WTC11 (cell line): ENCODE measurements around the gene ABI3. TPM values are rescaled to one million over a fixed set of nuclear protein-coding genes. Genes with fewer than 3 reads are reported as not detected.

Experiments
- ATAC-seq: fragments of 200-7000 bp; cut with Tn5 transposase; 2 replicates; pipeline ENCODE4 v1.10.0; 2021; ENCODE audit warnings: mild to moderate bottlenecking, moderate library complexity
- CTCF ChIA-PET: fragments of 300-600 bp; sonication (Branson Sonifier 250); formaldehyde crosslinking; loops from one replicate; lab custom pipeline; 2021; ENCODE audit warnings: antibody characterized with exemption; lab: Charles Lee
- POLR2A ChIA-PET: fragments of 350-600 bp; sonication (Branson Sonifier 250); formaldehyde crosslinking; loops from one replicate; lab custom pipeline; 2021; ENCODE audit warnings: antibody characterized with exemption; lab: Charles Lee
- DNase-seq: peaks from one replicate; pipeline ENCODE4 v3.0.0; 2021; ENCODE audit warnings: low spot score
- H3K27ac Mint-ChIP-seq: 2 replicates; pipeline ENCODE4 v1.8.0; 2021; ENCODE audit warnings: mixed read lengths
- H3K27me3 Mint-ChIP-seq: 2 replicates; pipeline ENCODE4 v1.8.0; 2021; ENCODE audit warnings: low read depth, mild to moderate bottlenecking, moderate library complexity, mixed read lengths
- H3K36me3 Mint-ChIP-seq: 2 replicates; pipeline ENCODE4 v1.8.0; 2021; ENCODE audit warnings: mixed read lengths
- H3K4me1 Mint-ChIP-seq: 2 replicates; pipeline ENCODE4 v1.8.0; 2022; ENCODE audit warnings: mixed read lengths
- H3K4me3 Mint-ChIP-seq: 2 replicates; pipeline ENCODE4 v1.8.0; 2021; ENCODE audit warnings: mild to moderate bottlenecking, moderate library complexity, mixed read lengths
- H3K9me3 Mint-ChIP-seq: 2 replicates; pipeline ENCODE4 v1.8.0; 2021; ENCODE audit warnings: mixed read lengths
- CREB1 ChIP-seq: sonication (generic); formaldehyde crosslinking; IDR thresholded peaks from 2 replicates; pipeline ENCODE4 v1.8.0; 2023; ENCODE audit warnings: mild to moderate bottlenecking, missing genetic modification reagents
- IRF2 ChIP-seq: sonication (generic); formaldehyde crosslinking; IDR thresholded peaks from 2 replicates; pipeline ENCODE4 v1.8.0; 2022; ENCODE audit warnings: low read depth, missing genetic modification reagents, borderline replicate concordance
- MYBL2 ChIP-seq: sonication (generic); formaldehyde crosslinking; IDR thresholded peaks from 2 replicates; pipeline ENCODE4 v1.8.1; 2023; ENCODE audit warnings: mild to moderate bottlenecking, moderate library complexity, missing genetic modification reagents
- NFATC4 ChIP-seq: fragments of 250-450 bp; sonication (Bioruptor Pico); IDR thresholded peaks from 2 replicates; pipeline ENCODE4 v1.9.0; 2021; ENCODE audit warnings: mild to moderate bottlenecking
- NR2C2 ChIP-seq: sonication (generic); formaldehyde crosslinking; IDR thresholded peaks from 2 replicates; pipeline ENCODE4 v1.8.0; 2022; ENCODE audit warnings: mild to moderate bottlenecking, missing genetic modification reagents
- TEAD1 ChIP-seq: sonication (generic); formaldehyde crosslinking; IDR thresholded peaks from 2 replicates; pipeline ENCODE4 v1.8.0; 2022; ENCODE audit warnings: mild to moderate bottlenecking, missing genetic modification reagents
- ZNF317 ChIP-seq: sonication (generic); formaldehyde crosslinking; IDR thresholded peaks from 2 replicates; pipeline ENCODE4 v1.8.1; 2023; ENCODE audit warnings: low read depth, mild to moderate bottlenecking, moderate library complexity, missing genetic modification reagents, borderline replicate concordance
- total RNA-seq: library from RNA; stranded (reverse); gene quantifications from 3 replicates; pipeline ENCODE4 v1.2.3, GENCODE V29; 2021
- TF ChIP-seq, protein P1 (sequence below): fragments of 250-450 bp; sonication (Bioruptor Pico); IDR thresholded peaks from 2 replicates; pipeline ENCODE4 v1.9.0; 2021; ENCODE audit warnings: moderate library complexity, mild to moderate bottlenecking, inconsistent platforms, borderline replicate concordance
- TF ChIP-seq, protein P2 (sequence below): sonication (generic); formaldehyde crosslinking; IDR thresholded peaks from 2 replicates; pipeline ENCODE4 v1.8.1; 2022; ENCODE audit warnings: low read depth, mild to moderate bottlenecking, moderate library complexity, missing genetic modification reagents, borderline replicate concordance
- TF ChIP-seq, protein P3 (sequence below): sonication (generic); formaldehyde crosslinking; IDR thresholded peaks from 2 replicates; pipeline ENCODE4 v1.8.0; 2023; ENCODE audit warnings: mild to moderate bottlenecking, missing genetic modification reagents
- TF ChIP-seq, protein P4 (sequence below): sonication (generic); formaldehyde crosslinking; IDR thresholded peaks from 2 replicates; pipeline ENCODE4 v1.8.0; 2023; ENCODE audit warnings: missing genetic modification reagents, mild to moderate bottlenecking, borderline replicate concordance
- TF ChIP-seq, protein P5 (sequence below): sonication (generic); formaldehyde crosslinking; IDR thresholded peaks from 2 replicates; pipeline ENCODE4 v1.8.0; 2022; ENCODE audit warnings: mild to moderate bottlenecking, missing genetic modification reagents
- TF ChIP-seq, protein P6 (sequence below): sonication (generic); formaldehyde crosslinking; IDR thresholded peaks from 2 replicates; pipeline ENCODE4 v1.8.0; 2022; ENCODE audit warnings: missing genetic modification reagents
- TF ChIP-seq, protein P7 (sequence below): sonication (generic); formaldehyde crosslinking; conservative IDR thresholded peaks from 2 replicates; pipeline ENCODE4 v1.8.1; 2022; ENCODE audit warnings: mild to moderate bottlenecking, missing genetic modification reagents

The ABI3 gene
- total RNA-seq, 1 experiment from 2014 or later: 1.5 TPM

DNA sequence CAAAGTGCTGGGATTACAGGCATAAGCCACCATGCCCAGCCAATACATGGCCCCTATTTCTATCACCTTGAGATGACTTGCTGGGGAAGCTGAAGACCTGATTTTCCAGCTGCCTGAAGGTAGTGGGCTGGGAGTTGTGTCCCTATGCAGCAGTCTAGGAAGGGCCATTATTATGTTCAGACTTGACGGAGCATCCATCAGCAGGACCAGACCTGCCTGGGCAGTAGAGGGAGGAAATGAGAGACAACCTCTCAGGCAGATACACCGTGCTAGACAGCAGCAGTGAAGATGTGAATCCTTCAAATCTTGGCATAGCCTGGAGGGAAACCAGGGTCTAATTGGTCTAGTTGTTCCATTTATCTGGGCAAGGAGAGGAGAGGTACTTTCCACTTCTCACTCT lies 55.7 kb downstream of the ABI3 start (continued):
- TF ChIP-seq, protein P1, sequence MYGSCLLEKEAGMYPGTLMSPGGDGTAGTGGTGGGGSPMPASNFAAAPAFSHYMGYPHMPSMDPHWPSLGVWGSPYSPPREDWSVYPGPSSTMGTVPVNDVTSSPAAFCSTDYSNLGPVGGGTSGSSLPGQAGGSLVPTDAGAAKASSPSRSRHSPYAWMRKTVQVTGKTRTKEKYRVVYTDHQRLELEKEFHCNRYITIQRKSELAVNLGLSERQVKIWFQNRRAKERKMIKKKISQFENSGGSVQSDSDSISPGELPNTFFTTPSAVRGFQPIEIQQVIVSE (CRISPR knock-in tag): no peak
- TF ChIP-seq, protein P2, sequence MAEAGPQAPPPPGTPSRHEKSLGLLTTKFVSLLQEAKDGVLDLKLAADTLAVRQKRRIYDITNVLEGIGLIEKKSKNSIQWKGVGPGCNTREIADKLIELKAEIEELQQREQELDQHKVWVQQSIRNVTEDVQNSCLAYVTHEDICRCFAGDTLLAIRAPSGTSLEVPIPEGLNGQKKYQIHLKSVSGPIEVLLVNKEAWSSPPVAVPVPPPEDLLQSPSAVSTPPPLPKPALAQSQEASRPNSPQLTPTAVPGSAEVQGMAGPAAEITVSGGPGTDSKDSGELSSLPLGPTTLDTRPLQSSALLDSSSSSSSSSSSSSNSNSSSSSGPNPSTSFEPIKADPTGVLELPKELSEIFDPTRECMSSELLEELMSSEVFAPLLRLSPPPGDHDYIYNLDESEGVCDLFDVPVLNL (CRISPR knock-in tag): no peak
- TF ChIP-seq, protein P3, sequence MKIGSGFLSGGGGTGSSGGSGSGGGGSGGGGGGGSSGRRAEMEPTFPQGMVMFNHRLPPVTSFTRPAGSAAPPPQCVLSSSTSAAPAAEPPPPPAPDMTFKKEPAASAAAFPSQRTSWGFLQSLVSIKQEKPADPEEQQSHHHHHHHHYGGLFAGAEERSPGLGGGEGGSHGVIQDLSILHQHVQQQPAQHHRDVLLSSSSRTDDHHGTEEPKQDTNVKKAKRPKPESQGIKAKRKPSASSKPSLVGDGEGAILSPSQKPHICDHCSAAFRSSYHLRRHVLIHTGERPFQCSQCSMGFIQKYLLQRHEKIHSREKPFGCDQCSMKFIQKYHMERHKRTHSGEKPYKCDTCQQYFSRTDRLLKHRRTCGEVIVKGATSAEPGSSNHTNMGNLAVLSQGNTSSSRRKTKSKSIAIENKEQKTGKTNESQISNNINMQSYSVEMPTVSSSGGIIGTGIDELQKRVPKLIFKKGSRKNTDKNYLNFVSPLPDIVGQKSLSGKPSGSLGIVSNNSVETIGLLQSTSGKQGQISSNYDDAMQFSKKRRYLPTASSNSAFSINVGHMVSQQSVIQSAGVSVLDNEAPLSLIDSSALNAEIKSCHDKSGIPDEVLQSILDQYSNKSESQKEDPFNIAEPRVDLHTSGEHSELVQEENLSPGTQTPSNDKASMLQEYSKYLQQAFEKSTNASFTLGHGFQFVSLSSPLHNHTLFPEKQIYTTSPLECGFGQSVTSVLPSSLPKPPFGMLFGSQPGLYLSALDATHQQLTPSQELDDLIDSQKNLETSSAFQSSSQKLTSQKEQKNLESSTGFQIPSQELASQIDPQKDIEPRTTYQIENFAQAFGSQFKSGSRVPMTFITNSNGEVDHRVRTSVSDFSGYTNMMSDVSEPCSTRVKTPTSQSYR: no peak
- TF ChIP-seq NR2C2 (CRISPR knock-in tag) (no peak), ZNF317 (CRISPR knock-in tag) (no peak), NFATC4 (CRISPR knock-in tag) (no peak), MYBL2 (CRISPR knock-in tag) (no peak)
- TF ChIP-seq, all 79 proteins: peak for 0

DNA sequence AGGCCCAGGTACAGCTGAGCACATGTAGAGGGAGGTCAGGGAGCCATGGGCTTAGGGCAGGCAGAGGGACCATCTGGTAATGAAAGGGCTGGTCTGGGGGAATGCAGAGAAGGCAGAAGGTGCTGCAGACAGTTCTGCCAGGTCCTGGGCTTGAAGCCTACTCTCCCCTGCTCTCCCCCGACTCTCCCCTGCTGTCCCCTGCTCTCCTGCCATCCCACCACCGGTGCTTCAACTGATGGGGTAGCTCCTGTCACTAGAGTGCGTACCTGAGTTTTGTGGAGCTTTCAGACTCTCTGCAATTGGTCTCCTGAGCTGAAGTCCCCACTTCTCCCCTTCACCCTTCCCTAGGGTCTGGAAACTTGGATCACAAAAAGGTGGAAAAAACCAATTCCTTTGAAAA lies 57.4 kb downstream of the ABI3 start:
- POLR2A ChIA-PET: no interaction called here
- H3K9me3 Mint-ChIP-seq: no peaks in the 10 kb centered on the region

More for the DNA sequence above, 57.4 kb downstream of the ABI3 start:
- TF ChIP-seq, protein P4, sequence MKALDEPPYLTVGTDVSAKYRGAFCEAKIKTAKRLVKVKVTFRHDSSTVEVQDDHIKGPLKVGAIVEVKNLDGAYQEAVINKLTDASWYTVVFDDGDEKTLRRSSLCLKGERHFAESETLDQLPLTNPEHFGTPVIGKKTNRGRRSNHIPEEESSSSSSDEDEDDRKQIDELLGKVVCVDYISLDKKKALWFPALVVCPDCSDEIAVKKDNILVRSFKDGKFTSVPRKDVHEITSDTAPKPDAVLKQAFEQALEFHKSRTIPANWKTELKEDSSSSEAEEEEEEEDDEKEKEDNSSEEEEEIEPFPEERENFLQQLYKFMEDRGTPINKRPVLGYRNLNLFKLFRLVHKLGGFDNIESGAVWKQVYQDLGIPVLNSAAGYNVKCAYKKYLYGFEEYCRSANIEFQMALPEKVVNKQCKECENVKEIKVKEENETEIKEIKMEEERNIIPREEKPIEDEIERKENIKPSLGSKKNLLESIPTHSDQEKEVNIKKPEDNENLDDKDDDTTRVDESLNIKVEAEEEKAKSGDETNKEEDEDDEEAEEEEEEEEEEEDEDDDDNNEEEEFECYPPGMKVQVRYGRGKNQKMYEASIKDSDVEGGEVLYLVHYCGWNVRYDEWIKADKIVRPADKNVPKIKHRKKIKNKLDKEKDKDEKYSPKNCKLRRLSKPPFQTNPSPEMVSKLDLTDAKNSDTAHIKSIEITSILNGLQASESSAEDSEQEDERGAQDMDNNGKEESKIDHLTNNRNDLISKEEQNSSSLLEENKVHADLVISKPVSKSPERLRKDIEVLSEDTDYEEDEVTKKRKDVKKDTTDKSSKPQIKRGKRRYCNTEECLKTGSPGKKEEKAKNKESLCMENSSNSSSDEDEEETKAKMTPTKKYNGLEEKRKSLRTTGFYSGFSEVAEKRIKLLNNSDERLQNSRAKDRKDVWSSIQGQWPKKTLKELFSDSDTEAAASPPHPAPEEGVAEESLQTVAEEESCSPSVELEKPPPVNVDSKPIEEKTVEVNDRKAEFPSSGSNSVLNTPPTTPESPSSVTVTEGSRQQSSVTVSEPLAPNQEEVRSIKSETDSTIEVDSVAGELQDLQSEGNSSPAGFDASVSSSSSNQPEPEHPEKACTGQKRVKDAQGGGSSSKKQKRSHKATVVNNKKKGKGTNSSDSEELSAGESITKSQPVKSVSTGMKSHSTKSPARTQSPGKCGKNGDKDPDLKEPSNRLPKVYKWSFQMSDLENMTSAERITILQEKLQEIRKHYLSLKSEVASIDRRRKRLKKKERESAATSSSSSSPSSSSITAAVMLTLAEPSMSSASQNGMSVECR (CRISPR knock-in tag): no peak
- TF ChIP-seq, protein P5, sequence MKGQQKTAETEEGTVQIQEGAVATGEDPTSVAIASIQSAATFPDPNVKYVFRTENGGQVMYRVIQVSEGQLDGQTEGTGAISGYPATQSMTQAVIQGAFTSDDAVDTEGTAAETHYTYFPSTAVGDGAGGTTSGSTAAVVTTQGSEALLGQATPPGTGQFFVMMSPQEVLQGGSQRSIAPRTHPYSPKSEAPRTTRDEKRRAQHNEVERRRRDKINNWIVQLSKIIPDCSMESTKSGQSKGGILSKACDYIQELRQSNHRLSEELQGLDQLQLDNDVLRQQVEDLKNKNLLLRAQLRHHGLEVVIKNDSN (CRISPR knock-in tag): no peak
- TF ChIP-seq TEAD1 (CRISPR knock-in tag) (no peak), IRF2 (no peak), CREB1 (no peak)
- TF ChIP-seq, protein P6, sequence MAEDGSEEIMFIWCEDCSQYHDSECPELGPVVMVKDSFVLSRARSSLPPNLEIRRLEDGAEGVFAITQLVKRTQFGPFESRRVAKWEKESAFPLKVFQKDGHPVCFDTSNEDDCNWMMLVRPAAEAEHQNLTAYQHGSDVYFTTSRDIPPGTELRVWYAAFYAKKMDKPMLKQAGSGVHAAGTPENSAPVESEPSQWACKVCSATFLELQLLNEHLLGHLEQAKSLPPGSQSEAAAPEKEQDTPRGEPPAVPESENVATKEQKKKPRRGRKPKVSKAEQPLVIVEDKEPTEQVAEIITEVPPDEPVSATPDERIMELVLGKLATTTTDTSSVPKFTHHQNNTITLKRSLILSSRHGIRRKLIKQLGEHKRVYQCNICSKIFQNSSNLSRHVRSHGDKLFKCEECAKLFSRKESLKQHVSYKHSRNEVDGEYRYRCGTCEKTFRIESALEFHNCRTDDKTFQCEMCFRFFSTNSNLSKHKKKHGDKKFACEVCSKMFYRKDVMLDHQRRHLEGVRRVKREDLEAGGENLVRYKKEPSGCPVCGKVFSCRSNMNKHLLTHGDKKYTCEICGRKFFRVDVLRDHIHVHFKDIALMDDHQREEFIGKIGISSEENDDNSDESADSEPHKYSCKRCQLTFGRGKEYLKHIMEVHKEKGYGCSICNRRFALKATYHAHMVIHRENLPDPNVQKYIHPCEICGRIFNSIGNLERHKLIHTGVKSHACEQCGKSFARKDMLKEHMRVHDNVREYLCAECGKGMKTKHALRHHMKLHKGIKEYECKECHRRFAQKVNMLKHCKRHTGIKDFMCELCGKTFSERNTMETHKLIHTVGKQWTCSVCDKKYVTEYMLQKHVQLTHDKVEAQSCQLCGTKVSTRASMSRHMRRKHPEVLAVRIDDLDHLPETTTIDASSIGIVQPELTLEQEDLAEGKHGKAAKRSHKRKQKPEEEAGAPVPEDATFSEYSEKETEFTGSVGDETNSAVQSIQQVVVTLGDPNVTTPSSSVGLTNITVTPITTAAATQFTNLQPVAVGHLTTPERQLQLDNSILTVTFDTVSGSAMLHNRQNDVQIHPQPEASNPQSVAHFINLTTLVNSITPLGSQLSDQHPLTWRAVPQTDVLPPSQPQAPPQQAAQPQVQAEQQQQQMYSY (CRISPR knock-in tag): no peak
- TF ChIP-seq, protein P7, sequence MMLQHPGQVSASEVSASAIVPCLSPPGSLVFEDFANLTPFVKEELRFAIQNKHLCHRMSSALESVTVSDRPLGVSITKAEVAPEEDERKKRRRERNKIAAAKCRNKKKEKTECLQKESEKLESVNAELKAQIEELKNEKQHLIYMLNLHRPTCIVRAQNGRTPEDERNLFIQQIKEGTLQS: no peak
- ATAC-seq: peak; percentile 48
- no peaks in the 10 kb centered on the region for H3K4me1 Mint-ChIP-seq
- CTCF ChIA-PET: interaction anchor here (1.0 to 1.5 kb wide), 5 partner anchors 8 to 140 kb away, joined by 3 to 16 read pairs (median 5); no protein-coding TSS in a partner anchor
- DNase-seq: no peak
- H3K4me3 Mint-ChIP-seq: no peak overlapping the region
- no peak overlapping the region for H3K27ac Mint-ChIP-seq
- no peaks in the 10 kb centered on the region for H3K36me3 Mint-ChIP-seq
- H3K27me3 Mint-ChIP-seq: no peaks in the 10 kb centered on the region
